Dedifferentiated amniotic fluid mesenchymal stem cell (primary cell): Measurements from ENCODE around the gene ZNF362.

Source experiments
- DNase-seq: peaks from one replicate; pipeline ENCODE4 v3.0.0-alpha.2; 2016; ENCODE audit errors: extremely low spot score

ZNF362 gene

GRCh38 chr1:33244809-33245186, 11.5 kb upstream of the ZNF362 start:
- DNase-seq = no peak

GRCh38 chr1:33246171-33246570, 10.1 kb upstream of the ZNF362 start:
- DNase-seq = no peak

- DNase-seq = no peak
These were observed 8.7 kb upstream of the ZNF362 start for GRCh38 chr1:33247545-33247944.

GRCh38 chr1:33248244-33248643, 8.0 kb upstream of the ZNF362 start:
- no peak for DNase-seq

- DNase-seq = no peak
These were observed 6.9 kb upstream of the ZNF362 start for GRCh38 chr1:33249422-33249821.

GRCh38 chr1:33250217-33250616, 6.1 kb upstream of the ZNF362 start:
- no peak for DNase-seq

- DNase-seq = no peak
These were observed 5.6 kb upstream of the ZNF362 start for GRCh38 chr1:33250724-33251123.

- no peak for DNase-seq
These were observed 1.8 kb upstream of the ZNF362 start for GRCh38 chr1:33254491-33254890.

GRCh38 chr1:33255347-33256220, 708 bp upstream of the ZNF362 start:
- DNase-seq = no peak

GRCh38 chr1:33256221-33256470, 146 bp upstream of the ZNF362 start:
- no peak for DNase-seq

GRCh38 chr1:33257207-33257771, 997 bp downstream of the ZNF362 start:
- DNase-seq = no peak

- no peak for DNase-seq
These were observed 1.8 kb downstream of the ZNF362 start for GRCh38 chr1:33257772-33258712.

- DNase-seq = no peak
These were observed 2.5 kb downstream of the ZNF362 start for GRCh38 chr1:33258788-33259274.

- DNase-seq = no peak
These were observed 3.6 kb downstream of the ZNF362 start for GRCh38 chr1:33259879-33260278.

GRCh38 chr1:33260439-33260838, 4.1 kb downstream of the ZNF362 start:
- no peak for DNase-seq

GRCh38 chr1:33261344-33261743, 5.1 kb downstream of the ZNF362 start:
- DNase-seq = no peak

- no peak for DNase-seq
These were observed 7.7 kb downstream of the ZNF362 start for GRCh38 chr1:33263890-33264504.

GRCh38 chr1:33265780-33266605, 9.7 kb downstream of the ZNF362 start:
- DNase-seq = no peak

GRCh38 chr1:33266766-33267165, 10.5 kb downstream of the ZNF362 start:
- no peak for DNase-seq

GRCh38 chr1:33267468-33268205, 11.3 kb downstream of the ZNF362 start:
- DNase-seq = no peak
